ENCODE results near the gene TACSTD2. TPM values are rescaled to one million over a fixed set of nuclear protein-coding genes. Genes with fewer than 3 reads are reported as not detected.
A peak's percentile ranks its signal among the peaks of the same experiment; 100 is the strongest.
"Not testable (repeated sequence)": the region's sequence is repeated elsewhere in the genome, so short reads cannot be mapped to it uniquely, and the experiment has no call there.

TACSTD2 gene, protein sequence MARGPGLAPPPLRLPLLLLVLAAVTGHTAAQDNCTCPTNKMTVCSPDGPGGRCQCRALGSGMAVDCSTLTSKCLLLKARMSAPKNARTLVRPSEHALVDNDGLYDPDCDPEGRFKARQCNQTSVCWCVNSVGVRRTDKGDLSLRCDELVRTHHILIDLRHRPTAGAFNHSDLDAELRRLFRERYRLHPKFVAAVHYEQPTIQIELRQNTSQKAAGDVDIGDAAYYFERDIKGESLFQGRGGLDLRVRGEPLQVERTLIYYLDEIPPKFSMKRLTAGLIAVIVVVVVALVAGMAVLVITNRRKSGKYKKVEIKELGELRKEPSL
- not detected in 2 replicates for total RNA-seq (2014; rRNA removed; shearing (Covaris generic))
- total RNA-seq (2022), result not detected in 2 replicates
- percentile 30 among the genes with signal in this experiment for Bru-seq, nascent RNA
- BruChase-seq, experiment 1, labeled RNA remaining after a 6-hour chase, result percentile 36 among the genes with signal in this experiment
- percentile 44 among the genes with signal in this experiment for BruChase-seq, experiment 2, labeled RNA remaining after a 2-hour chase
- long read RNA-seq, result 0 reads

DNA sequence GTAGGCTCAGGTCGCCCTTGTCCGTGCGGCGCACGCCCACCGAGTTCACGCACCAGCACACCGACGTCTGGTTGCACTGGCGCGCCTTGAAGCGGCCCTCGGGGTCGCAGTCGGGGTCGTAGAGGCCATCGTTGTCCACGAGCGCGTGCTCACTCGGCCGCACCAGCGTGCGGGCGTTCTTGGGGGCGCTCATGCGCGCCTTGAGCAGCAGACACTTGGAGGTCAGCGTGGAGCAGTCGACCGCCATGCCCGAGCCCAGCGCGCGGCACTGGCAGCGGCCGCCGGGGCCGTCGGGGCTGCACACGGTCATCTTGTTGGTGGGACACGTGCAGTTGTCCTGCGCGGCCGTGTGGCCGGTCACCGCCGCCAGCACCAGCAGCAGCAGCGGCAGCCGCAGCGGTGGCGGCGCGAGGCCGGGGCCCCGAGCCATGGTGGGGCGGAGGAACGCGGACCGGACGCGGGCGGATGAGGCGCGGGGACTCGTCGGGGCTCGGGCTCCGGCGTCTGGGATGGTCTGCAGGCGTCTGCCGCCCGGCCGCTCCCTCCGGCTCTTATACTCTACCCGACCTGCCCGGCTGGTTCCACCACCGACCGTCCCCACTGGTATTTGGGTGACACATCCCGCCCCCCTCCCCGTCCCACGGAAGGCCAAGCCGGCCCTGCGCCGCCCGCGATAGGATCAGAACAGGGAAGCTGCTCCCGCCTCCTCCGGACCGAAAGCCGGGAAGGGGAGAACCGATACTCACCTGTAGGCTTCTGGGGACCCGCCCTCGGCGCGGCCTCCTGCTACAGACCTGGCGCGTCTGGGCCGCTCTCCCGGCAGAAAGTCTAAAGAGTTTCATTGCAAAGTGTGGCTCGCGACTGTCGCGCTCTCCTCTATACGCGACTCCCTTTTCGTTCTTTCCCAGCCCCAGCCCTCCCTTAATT lies at the start of gene TACSTD2:
TACSTD2 (minus strand) TSS at position 526 of the 927 bp plus-strand sequence; CDS start at position 430, 96 bp downstream.
- no peaks in the 10 kb centered on the region for H3K79me2 ChIP-seq (ENCODE audit: insufficient read depth, low read depth, low read length)
- no peaks in the 10 kb centered on the region for H3K9me2 ChIP-seq (ENCODE audit: insufficient read depth, low read length)
- no peak within 1 kb of the TSS for H3K27ac ChIP-seq (ENCODE audit: low read depth, low read length, poor library complexity, severe bottlenecking)
- no peak within 1 kb of the TSS for H3K4me2 ChIP-seq (ENCODE audit: low read length)
- ChIA-PET POLR2A (no interaction called here), CTCF (ENCODE audit: unreplicated experiment) (no interaction called here)
- H3K36me3 ChIP-seq (ENCODE audit: insufficient read depth, low read length), result no peaks in the 10 kb centered on the region
- TF ChIP-seq, protein P1, sequence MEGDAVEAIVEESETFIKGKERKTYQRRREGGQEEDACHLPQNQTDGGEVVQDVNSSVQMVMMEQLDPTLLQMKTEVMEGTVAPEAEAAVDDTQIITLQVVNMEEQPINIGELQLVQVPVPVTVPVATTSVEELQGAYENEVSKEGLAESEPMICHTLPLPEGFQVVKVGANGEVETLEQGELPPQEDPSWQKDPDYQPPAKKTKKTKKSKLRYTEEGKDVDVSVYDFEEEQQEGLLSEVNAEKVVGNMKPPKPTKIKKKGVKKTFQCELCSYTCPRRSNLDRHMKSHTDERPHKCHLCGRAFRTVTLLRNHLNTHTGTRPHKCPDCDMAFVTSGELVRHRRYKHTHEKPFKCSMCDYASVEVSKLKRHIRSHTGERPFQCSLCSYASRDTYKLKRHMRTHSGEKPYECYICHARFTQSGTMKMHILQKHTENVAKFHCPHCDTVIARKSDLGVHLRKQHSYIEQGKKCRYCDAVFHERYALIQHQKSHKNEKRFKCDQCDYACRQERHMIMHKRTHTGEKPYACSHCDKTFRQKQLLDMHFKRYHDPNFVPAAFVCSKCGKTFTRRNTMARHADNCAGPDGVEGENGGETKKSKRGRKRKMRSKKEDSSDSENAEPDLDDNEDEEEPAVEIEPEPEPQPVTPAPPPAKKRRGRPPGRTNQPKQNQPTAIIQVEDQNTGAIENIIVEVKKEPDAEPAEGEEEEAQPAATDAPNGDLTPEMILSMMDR (conservative IDR thresholded peaks at IDR 0.05; ENCODE audit: low read length), result no peak
- TF ChIP-seq EZH2phosphoT487 (IDR thresholded peaks at IDR 0.05; ENCODE audit: borderline replicate concordance, low read depth, low read length), result no peak
- H4K20me1 ChIP-seq (ENCODE audit: insufficient read depth, low read length), result no peaks in the 10 kb centered on the region
- BruUV-seq (replicated peaks), result no TSS peak
- no peak within 1 kb of the TSS for H3K4me3 ChIP-seq (ENCODE audit: low read depth, low read length, poor library complexity, severe bottlenecking)
- no peak for DNase-seq (ENCODE audit: low spot score)
- no peak within 1 kb of the TSS for H2AFZ ChIP-seq (ENCODE audit: low read length)
- no peaks in the 10 kb centered on the region for H3K9me3 ChIP-seq (ENCODE audit: low read length)
- no peaks in the 10 kb centered on the region for H3K4me1 ChIP-seq (ENCODE audit: insufficient read depth, low read length, poor library complexity, severe bottlenecking)
- intact Hi-C loops (cut with micrococcal nuclease; ENCODE audit: unreplicated experiment), result no loop called here

DNA sequence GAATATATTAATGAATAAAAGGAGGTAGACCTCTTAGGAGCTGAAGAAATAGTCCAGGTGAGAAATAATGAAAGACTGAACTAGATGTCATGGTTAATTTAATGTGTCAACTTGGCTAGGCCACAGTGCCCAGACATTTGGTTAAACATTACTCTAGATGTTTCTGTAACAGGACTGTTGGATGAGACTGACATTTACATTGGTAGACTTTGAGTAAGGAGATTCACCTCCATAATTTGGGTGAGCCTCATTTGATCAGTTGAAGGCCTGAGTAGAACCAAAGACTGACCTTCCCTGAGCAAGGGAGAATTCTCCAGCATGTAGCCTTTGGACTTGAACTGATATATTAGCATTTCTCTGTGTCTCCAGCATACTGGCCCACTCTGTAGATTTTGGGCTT lies 49.2 kb upstream of the TACSTD2 start:
- no peak for DNase-seq (ENCODE audit: low spot score)
- no peak for TF ChIP-seq EZH2phosphoT487 (IDR thresholded peaks at IDR 0.05; ENCODE audit: borderline replicate concordance, low read depth, low read length)
- TF ChIP-seq, protein P1 (conservative IDR thresholded peaks at IDR 0.05; ENCODE audit: low read length), result no peak
- no TSS peak for BruUV-seq (replicated peaks)
- no peaks in the 10 kb centered on the region for H3K36me3 ChIP-seq (ENCODE audit: insufficient read depth, low read length)
- H4K20me1 ChIP-seq (ENCODE audit: insufficient read depth, low read length), result no peaks in the 10 kb centered on the region
- no peak overlapping the region for H3K4me2 ChIP-seq (ENCODE audit: low read length)
- no peaks in the 10 kb centered on the region for H3K4me1 ChIP-seq (ENCODE audit: insufficient read depth, low read length, poor library complexity, severe bottlenecking)
- no peak overlapping the region for H2AFZ ChIP-seq (ENCODE audit: low read length)
- ChIA-PET POLR2A (no interaction called here), CTCF (ENCODE audit: unreplicated experiment) (no interaction called here)
- H3K79me2 ChIP-seq (ENCODE audit: insufficient read depth, low read depth, low read length), result no peaks in the 10 kb centered on the region
- H3K9me2 ChIP-seq (ENCODE audit: insufficient read depth, low read length), result no peaks in the 10 kb centered on the region
- H3K27ac ChIP-seq (ENCODE audit: low read depth, low read length, poor library complexity, severe bottlenecking), result no peak overlapping the region
- H3K9me3 ChIP-seq (ENCODE audit: low read length), result no peaks in the 10 kb centered on the region
- intact Hi-C loops (cut with micrococcal nuclease; ENCODE audit: unreplicated experiment), result no loop called here
- H3K4me3 ChIP-seq (ENCODE audit: low read depth, low read length, poor library complexity, severe bottlenecking), result no peak overlapping the region

DNA sequence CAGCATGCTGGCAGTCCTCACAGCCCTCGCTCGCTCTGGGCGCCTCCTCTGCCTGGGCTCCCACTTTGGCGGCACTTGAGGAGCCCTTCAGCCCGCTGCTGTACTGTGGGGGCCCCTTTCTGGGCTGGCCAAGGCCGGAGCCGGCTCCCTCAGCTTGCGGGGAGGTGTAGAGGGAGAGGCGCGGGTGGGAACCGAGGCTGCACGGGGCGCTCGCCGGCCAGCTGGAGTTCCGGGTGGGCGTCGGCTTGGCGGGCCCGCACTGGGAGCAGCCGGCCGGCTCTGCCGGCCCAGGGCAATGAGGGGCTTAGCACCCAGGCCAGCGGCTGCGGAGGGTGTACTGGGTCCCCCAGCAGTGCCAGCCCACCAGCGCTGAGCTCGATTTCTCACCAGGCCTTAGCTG lies 46.2 kb upstream of the TACSTD2 start:
- H2AFZ ChIP-seq (ENCODE audit: low read length); BruUV-seq (replicated peaks); H3K4me1 ChIP-seq (ENCODE audit: insufficient read depth, low read length, poor library complexity, severe bottlenecking); H3K36me3 ChIP-seq (ENCODE audit: insufficient read depth, low read length); H3K4me2 ChIP-seq (ENCODE audit: low read length); intact Hi-C loops (cut with micrococcal nuclease; ENCODE audit: unreplicated experiment); H3K4me3 ChIP-seq (ENCODE audit: low read depth, low read length, poor library complexity, severe bottlenecking); CTCF ChIA-PET (ENCODE audit: unreplicated experiment); DNase-seq (ENCODE audit: low spot score); H3K79me2 ChIP-seq (ENCODE audit: insufficient read depth, low read depth, low read length); H3K9me3 ChIP-seq (ENCODE audit: low read length); H4K20me1 ChIP-seq (ENCODE audit: insufficient read depth, low read length); POLR2A ChIA-PET; H3K27ac ChIP-seq (ENCODE audit: low read depth, low read length, poor library complexity, severe bottlenecking); H3K9me2 ChIP-seq (ENCODE audit: insufficient read depth, low read length): not testable (repeated sequence)
